Right lobe of liver (tissue), 6 donors: ENCODE measurements around the gene F10. TPM values are rescaled to one million over a fixed set of nuclear protein-coding genes. Genes with fewer than 3 reads are reported as not detected.

Source experiments
- ATAC-seq, 4 donors: fragments of 200-7000 bp; cut with Tn5 transposase; one replicate each; pipeline ENCODE4 v1.9.1; 2020; ENCODE audit warnings: mild to moderate bottlenecking in 4 of 4, moderate library complexity in 4 of 4
- DNase-seq, 3 donors: peaks; one replicate each; pipeline ENCODE4 v3.0.0-alpha.2; 2020
- H3K27ac ChIP-seq, 3 donors: fragments of 200-600 bp; one replicate each; pipeline ENCODE4 v1.8.0; 2022
- H3K27me3 ChIP-seq, 2 donors: fragments of 200-600 bp; one replicate each; pipeline ENCODE4 v1.8.0; 2022
- H3K36me3 ChIP-seq, 4 donors: fragments of 200-600 bp; sonication (generic) in 1 of 4; one replicate each; pipeline versions ENCODE4 v1.5.1 to v1.8.0; 2017 to 2022; ENCODE audit warnings: control low read depth in 1 of 4
- H3K4me1 ChIP-seq, 4 donors: fragments of 200-600 bp; sonication (generic) in 1 of 4; one replicate each; pipeline versions ENCODE4 v1.5.1 to v1.8.0; 2017 to 2022; ENCODE audit warnings: control low read depth in 1 of 4
- H3K4me3 ChIP-seq, 3 donors: fragments of 200-600 bp; one replicate each; pipeline ENCODE4 v1.8.0; 2022
- H3K9me3 ChIP-seq, 4 donors: fragments of 200-600 bp; sonication (generic) in 1 of 4; one replicate each; pipeline versions ENCODE4 v1.5.1 to v1.8.0; 2017 to 2022; ENCODE audit warnings: control low read depth in 1 of 4
- CTCF ChIP-seq, 4 donors: fragments of 200-600 bp in 3 of 4; fragments of 450-650 bp in 1 of 4; IDR thresholded peaks; one replicate each; pipeline versions ENCODE4 v1.5.1 to v1.8.0; 2016 to 2022; ENCODE audit warnings: antibody characterized with exemption in 4 of 4, mild to moderate bottlenecking in 2 of 4
- POLR2A ChIP-seq: fragments of 450-650 bp; IDR thresholded peaks from one replicate; pipeline ENCODE4 v1.6.1; 2017; ENCODE audit warnings: antibody characterized with exemption, mild to moderate bottlenecking
- WGBS: methylation state at CpG from one replicate; pipeline ENCODE4 v1.1.6; 2018; ENCODE audit warnings: low coverage, low lambda C conversion rate; ENCODE audit not compliant: insufficient coverage; ENCODE audit errors: missing lambda C conversion rate; 5-methylcytosine and 5-hydroxymethylcytosine counted together
- intact Hi-C, 2 donors: fragments of 100-400 bp; cut with DNase I; formaldehyde crosslinking; loops; one replicate each; pipeline versions ENCODE4 v1.11.2 to v1.14.1; 2022
- small RNA-seq, 2 experiments: library from RNA; depleted of rRNA; stranded (forward); fragments of <200 nt; gene quantifications; one replicate each; pipeline ENCODE3, GENCODE V24; 2016
- total RNA-seq, 6 experiments: library from RNA; depleted of rRNA in 2 of 6; stranded (reverse); fragments of >200 nt in 2 of 6; fragmentation: NEBNext Ultra II Directional in 3 of 6; extraction: Animal tissue kit (Norgen Biotek cat#: 25700) in 3 of 6; gene quantifications; one replicate each; pipeline versions ENCODE4 v1.1.0 to v1.2.4, GENCODE V29; 2016 to 2023
- donor health status: DM: no; HTN: yes; CAD: no.
- donor health status: DM: no; HTN: no; CAD: no.
- donor health status: DM: no; HTN: no; CAD: no.
- donor health status: DM: no; HTN: yes; CAD: no.
- donor health status: DM: no; HTN: yes; CAD: no.

Gene F10
- total RNA-seq, 6 experiments from 2014 or later = 108 to 157 (median 132) TPM

DNA sequence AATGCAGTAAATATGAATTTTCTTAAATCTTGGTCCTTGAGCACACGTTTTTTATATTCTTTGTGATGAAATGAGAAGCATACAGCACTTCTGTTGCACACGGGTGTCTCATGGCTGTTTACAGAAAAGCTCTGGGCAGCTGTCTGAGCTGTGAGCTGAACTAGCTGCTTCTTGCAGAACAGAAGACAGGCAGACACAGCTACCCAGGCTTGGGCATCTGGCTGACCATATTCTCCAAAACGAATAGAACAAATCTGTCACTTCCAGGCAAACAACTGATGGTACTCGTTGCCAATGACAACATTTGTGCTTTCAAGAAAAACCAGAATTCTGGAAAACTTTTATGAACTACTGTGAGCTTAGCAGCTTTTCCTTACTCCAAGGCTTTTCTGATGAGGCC is 69.7 kb downstream of the F10 start:
- peaks cover 0 to 74% (median 27%) of the 10 kb centered on the region in 4 donors for H3K36me3 ChIP-seq
- ATAC-seq = no peak
- DNase-seq = no peak
- TF ChIP-seq CTCF (IDR thresholded peaks at IDR 0.05) (no peak), POLR2A (no peak)
- H3K27ac ChIP-seq = no peak overlapping the region
- 74% methylated on average over 4 of the region's 4 CpGs for WGBS
- H3K4me1 ChIP-seq = no peaks in the 10 kb centered on the region
- no peak overlapping the region for H3K4me3 ChIP-seq
- intact Hi-C loops = no loop called here
- no peaks in the 10 kb centered on the region for H3K9me3 ChIP-seq
- H3K27me3 ChIP-seq = no peaks in the 10 kb centered on the region

DNA sequence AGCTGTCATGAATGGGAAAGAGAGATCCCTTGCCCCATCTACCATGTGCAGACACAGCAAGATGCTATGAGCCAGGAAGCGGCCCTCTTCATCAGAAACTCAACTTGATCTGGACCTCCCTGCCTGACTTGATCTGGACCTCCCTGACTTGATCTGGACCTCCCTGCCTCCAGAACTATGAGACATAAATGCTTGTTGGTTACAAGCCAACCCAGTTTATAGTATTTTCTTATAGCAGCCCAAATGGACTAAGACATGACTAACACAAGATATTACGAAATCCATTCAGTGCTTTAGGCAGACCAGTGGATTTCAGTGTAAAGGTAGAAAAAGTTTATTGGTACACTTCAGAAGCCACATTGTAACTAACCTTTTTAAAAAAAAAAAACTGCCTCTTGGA is 70.3 kb downstream of the F10 start:
- peak in 1 of 4 donors; percentile 28 for ATAC-seq
- intact Hi-C loops = no loop called here
- no peak for TF ChIP-seq CTCF (IDR thresholded peaks at IDR 0.05)
- TF ChIP-seq POLR2A = no peak
- Histone ChIP-seq H3K4me3 (no peak overlapping the region), H3K27me3 (no peaks in the 10 kb centered on the region), H3K9me3 (no peaks in the 10 kb centered on the region), H3K4me1 (no peaks in the 10 kb centered on the region), H3K27ac (no peak overlapping the region), H3K36me3 (peaks cover 0 to 80% (median 29%) of the 10 kb centered on the region in 4 donors)
- no peak for DNase-seq
- WGBS = 100% methylated on average over 1 of the region's 2 CpGs

GRCh38 chr13:113195360-113195759 is 72.8 kb downstream of the F10 start:
- no peaks in the 10 kb centered on the region for H3K9me3 ChIP-seq
- intact Hi-C loops = no loop called here
- H3K27ac ChIP-seq = no peak overlapping the region
- no peaks in the 10 kb centered on the region for H3K27me3 ChIP-seq
- H3K4me3 ChIP-seq = no peak overlapping the region
- H3K4me1 ChIP-seq = no peaks in the 10 kb centered on the region
- H3K36me3 ChIP-seq = peaks cover 0 to 92% (median 29%) of the 10 kb centered on the region in 4 donors
- TF ChIP-seq POLR2A (no peak), CTCF (IDR thresholded peaks at IDR 0.05) (no peak)
- 70% methylated on average over 6 of the region's 6 CpGs for WGBS
- no peak for DNase-seq
- ATAC-seq = no peak

DNA sequence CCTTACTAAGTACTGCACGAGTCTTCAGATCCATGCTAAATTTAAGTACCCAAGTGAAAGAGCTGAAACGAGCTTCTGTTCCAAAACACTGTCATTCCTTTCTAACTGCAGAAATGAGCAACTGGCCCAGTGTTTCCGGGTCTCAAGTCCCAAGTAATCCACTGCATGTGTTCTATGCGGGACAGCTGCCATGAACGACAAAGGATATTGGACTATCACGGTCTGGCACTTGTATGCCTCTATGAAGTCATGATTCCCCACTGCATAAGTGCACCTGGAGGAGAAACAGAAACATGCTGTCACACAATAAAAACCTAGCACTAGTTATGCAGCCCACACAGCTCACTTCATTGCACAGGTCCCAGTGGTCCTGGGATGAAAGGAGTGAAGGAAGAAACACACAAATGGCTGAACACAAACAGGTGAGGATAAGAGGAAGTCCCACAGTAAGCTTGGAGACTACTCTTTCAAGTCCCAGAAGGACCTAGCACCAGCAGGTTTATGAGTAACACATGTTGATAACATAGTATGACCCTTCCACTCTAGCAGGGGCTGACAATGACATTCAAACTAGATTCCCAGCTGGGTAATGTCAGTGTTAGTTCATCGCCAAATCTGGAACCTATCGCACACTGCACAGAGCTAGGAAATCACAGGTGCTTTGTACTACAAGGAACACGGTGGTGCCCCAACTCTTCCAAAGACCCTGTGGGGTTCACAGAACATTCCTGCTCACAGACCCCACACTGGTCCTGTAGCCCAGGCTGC is 74.6 kb downstream of the F10 start:
- TF ChIP-seq CTCF (IDR thresholded peaks at IDR 0.05) = no peak
- TF ChIP-seq POLR2A = no peak
- H3K36me3 ChIP-seq = peaks cover 0 to 75% (median 23%) of the 10 kb centered on the region in 4 donors
- H3K27me3 ChIP-seq = no peaks in the 10 kb centered on the region
- no peak overlapping the region for H3K4me3 ChIP-seq
- H3K9me3 ChIP-seq = no peaks in the 10 kb centered on the region
- no peak overlapping the region for H3K27ac ChIP-seq
- 93% methylated on average over 8 of the region's 9 CpGs for WGBS
- no peaks in the 10 kb centered on the region for H3K4me1 ChIP-seq
- intact Hi-C loops = no loop called here
- ATAC-seq = no peak
- no peak for DNase-seq

Small RNAs within 50 kb of the gene (small RNA-seq; reads per million reads assigned to genes)
- 0 reads per million in 2 experiments for gene AL137002.1

Other genes with a start within 250 kb of the F10 start
- gene MCF2L, start 153.6 kb upstream of the F10 start, total RNA-seq = 10 to 100 TPM in 5 of 6 experiments, 1 to 10 TPM in 1; 9.6 to 18.4 (median 11.7) TPM
- gene F7, start 17.0 kb upstream of the F10 start, total RNA-seq = 100 to 1,000 TPM in 2 of 6 experiments, 10 to 100 TPM in 4; 42.9 to 147 (median 84.2) TPM
- gene PROZ, start 35.8 kb downstream of the F10 start, total RNA-seq = 10 to 100 TPM; 11.2 to 71.2 (median 56.9) TPM
- gene PCID2, start 85.9 kb downstream of the F10 start, total RNA-seq = 10 to 100 TPM; 15.1 to 24.9 (median 19.4) TPM
- 10 to 100 TPM; 29.2 to 75.8 (median 39.5) TPM for gene CUL4A, start 86.8 kb downstream of the F10 start, total RNA-seq
- gene LAMP1, start 174.4 kb downstream of the F10 start, total RNA-seq = 100 to 1,000 TPM; 154 to 233 (median 197) TPM
- gene GRTP1, start 241.3 kb downstream of the F10 start, total RNA-seq = 10 to 100 TPM; 18.5 to 41.3 (median 30.8) TPM